CD4-positive, alpha-beta T cell treated with Interleukin-4 for 1 hour (primary cell): ENCODE results near the gene PPP3R1.

Experiments used
- DNase-seq, 2 donors: peaks; one replicate each; pipeline ENCODE4 v3.0.0-alpha.2; 2020 to 2022

The PPP3R1 gene

GRCh38 chr2:68230241-68231060 is 21.9 kb downstream of the PPP3R1 start:
- DNase-seq = no peak

- no peak for DNase-seq
Measured at GRCh38 chr2:68226794-68227193, 25.5 kb downstream of the PPP3R1 start.

- DNase-seq = peak; percentile 33 to 52
Measured at GRCh38 chr2:68225119-68225632, 27.2 kb downstream of the PPP3R1 start.

- no peak for DNase-seq
Measured at GRCh38 chr2:68223419-68223818, 28.9 kb downstream of the PPP3R1 start.

GRCh38 chr2:68222287-68222686 is 30.0 kb downstream of the PPP3R1 start:
- DNase-seq = no peak

- no peak for DNase-seq
Measured at GRCh38 chr2:68218343-68218901, 33.9 kb downstream of the PPP3R1 start.

- no peak for DNase-seq
Measured at GRCh38 chr2:68217729-68218128, 34.6 kb downstream of the PPP3R1 start.

GRCh38 chr2:68216454-68217310 is 35.6 kb downstream of the PPP3R1 start:
- no peak for DNase-seq

- no peak for DNase-seq
Measured at GRCh38 chr2:68214381-68214780, 38.0 kb downstream of the PPP3R1 start.

GRCh38 chr2:68206793-68207192 is 45.5 kb downstream of the PPP3R1 start:
- no peak for DNase-seq

GRCh38 chr2:68203587-68203986 is 48.7 kb downstream of the PPP3R1 start:
- peak in 1 of 2 donors; percentile 38 for DNase-seq

- no peak for DNase-seq
Measured at GRCh38 chr2:68200157-68200787, 52.1 kb downstream of the PPP3R1 start.

- peak; percentile 59 to 65 for DNase-seq
Measured at GRCh38 chr2:68196120-68196716, 56.1 kb downstream of the PPP3R1 start.

GRCh38 chr2:68195096-68195495 is 57.2 kb downstream of the PPP3R1 start:
- no peak for DNase-seq

- no peak for DNase-seq
Measured at GRCh38 chr2:68193787-68194372, 58.5 kb downstream of the PPP3R1 start.

- DNase-seq = no peak
Measured at GRCh38 chr2:68193144-68193543, 59.2 kb downstream of the PPP3R1 start.

GRCh38 chr2:68190991-68191731 is 61.2 kb downstream of the PPP3R1 start:
- DNase-seq = no peak

GRCh38 chr2:68189991-68190784 is 62.1 kb downstream of the PPP3R1 start:
- no peak for DNase-seq

GRCh38 chr2:68188831-68189230 is 63.5 kb downstream of the PPP3R1 start:
- peak in 1 of 2 donors; percentile 20 for DNase-seq

- DNase-seq = no peak
Measured at GRCh38 chr2:68187329-68187728, 65.0 kb downstream of the PPP3R1 start.
